HG03432 (cell line): Measurements from ENCODE around the gene MITF.

Experiments used
- ATAC-seq: cut with Tn5 transposase; IDR thresholded peaks from one replicate; pipeline ENCODE4 v1.9.1; 2021; ENCODE audit warnings: mild to moderate bottlenecking, moderate library complexity; ENCODE audit not compliant: unreplicated experiment

Gene MITF

GRCh38 chr3:70000563-70001081 lies 261.4 kb downstream of the MITF start:
- ATAC-seq = no peak

- no peak for ATAC-seq
These were observed 263.9 kb downstream of the MITF start for GRCh38 chr3:70003119-70003518.

- ATAC-seq = no peak
These were observed 266.8 kb downstream of the MITF start for GRCh38 chr3:70006089-70006488.

- ATAC-seq = no peak
These were observed 271.1 kb downstream of the MITF start for GRCh38 chr3:70010346-70010745.

- ATAC-seq = no peak
These were observed 272.3 kb downstream of the MITF start for GRCh38 chr3:70011582-70011981.
